MM.1S (cell line): ENCODE data around the gene MSANTD2.
A peak's percentile ranks its signal among the peaks of the same experiment; 100 is the strongest.

Experiments used
- DNase-seq: peaks from one replicate; pipeline ENCODE4 v3.0.0-alpha.2; 2015
- H2AFZ ChIP-seq: fragments of 300-600 bp; sonication (generic); 2 replicates; pipeline ENCODE4 v1.6.0; 2016; ENCODE audit warnings: antibody characterized with exemption, low read length
- H3F3A ChIP-seq: fragments of 300-600 bp; sonication (generic); 2 replicates; pipeline ENCODE4 v1.6.1; 2016; ENCODE audit warnings: mild to moderate bottlenecking, antibody characterized with exemption, low read length, moderate library complexity, mixed read lengths; ENCODE audit not compliant: insufficient read depth
- H3K27ac ChIP-seq: fragments of 300-600 bp; sonication (generic); 2 replicates; pipeline ENCODE4 v1.5.1; 2016; ENCODE audit warnings: mild to moderate bottlenecking, low read length
- H3K27me3 ChIP-seq: fragments of 300-600 bp; sonication (generic); replicated peaks from 2 replicates; pipeline ENCODE4 v1.6.0; 2016; ENCODE audit warnings: low read length; ENCODE audit not compliant: insufficient read depth
- H3K36me3 ChIP-seq: fragments of 300-600 bp; sonication (generic); replicated peaks from 2 replicates; pipeline ENCODE4 v1.6.1; 2016; ENCODE audit warnings: mild to moderate bottlenecking, low read length, mixed read lengths; ENCODE audit not compliant: insufficient read depth
- H3K4me1 ChIP-seq: fragments of 300-600 bp; sonication (generic); 2 replicates; pipeline ENCODE4 v1.6.1; 2016; ENCODE audit warnings: low read length, mixed read lengths
- H3K4me2 ChIP-seq: fragments of 300-600 bp; sonication (generic); 2 replicates; pipeline ENCODE4 v1.6.0; 2016; ENCODE audit warnings: low read depth, low read length
- H3K4me3 ChIP-seq: fragments of 300-600 bp; sonication (generic); 2 replicates; pipeline ENCODE4 v1.5.1; 2016; ENCODE audit warnings: low read length, mixed read lengths
- H3K79me2 ChIP-seq: fragments of 300-600 bp; sonication (generic); 2 replicates; pipeline ENCODE4 v1.6.1; 2016; ENCODE audit warnings: mixed run types, low read length, mixed read lengths
- H3K9ac ChIP-seq: fragments of 300-600 bp; sonication (generic); 2 replicates; pipeline ENCODE4 v1.6.1; 2016; ENCODE audit warnings: low read length, mixed read lengths
- H3K9me2 ChIP-seq: fragments of 300-600 bp; sonication (generic); replicated peaks from 2 replicates; pipeline ENCODE4 v1.6.1; 2016; ENCODE audit warnings: mild to moderate bottlenecking, low read length, mixed read lengths; ENCODE audit not compliant: insufficient read depth
- H3K9me3 ChIP-seq: fragments of 300-600 bp; sonication (generic); replicated peaks from 2 replicates; pipeline ENCODE4 v1.6.1; 2016; ENCODE audit warnings: mild to moderate bottlenecking, low read length, mixed read lengths; ENCODE audit not compliant: insufficient read depth
- H4K20me1 ChIP-seq: fragments of 300-600 bp; sonication (generic); 2 replicates; pipeline ENCODE4 v1.6.1; 2016; ENCODE audit warnings: mild to moderate bottlenecking, low read length, moderate library complexity, mixed read lengths; ENCODE audit not compliant: insufficient read depth
- CTCF ChIP-seq: fragments of 300-600 bp; sonication (generic); IDR thresholded peaks from 2 replicates; pipeline ENCODE4 v1.5.1; 2016; ENCODE audit warnings: antibody characterized with exemption, low read length, mixed read lengths
- EZH2 ChIP-seq: fragments of 300-600 bp; sonication (generic); optimal IDR thresholded peaks from 2 replicates; pipeline ENCODE3; 2017; ENCODE audit warnings: low read depth, mild to moderate bottlenecking, antibody characterized with exemption, low read length, mixed read lengths
- EZH2phosphoT487 ChIP-seq: fragments of 300-600 bp; sonication (generic); IDR thresholded peaks from 2 replicates; pipeline ENCODE4 v1.6.1; 2018; ENCODE audit warnings: antibody characterized with exemption, low read length

The MSANTD2 gene

GRCh38 chr11:124800226-124800929, at the start of gene MSANTD2:
Gene MSANTD2, minus strand, starts transcription at chr11:124800406. Its CDS starts 26 bp downstream, at chr11:124800380.
- peaks cover 44% of the 10 kb centered on the region for H3K79me2 ChIP-seq

DNA sequence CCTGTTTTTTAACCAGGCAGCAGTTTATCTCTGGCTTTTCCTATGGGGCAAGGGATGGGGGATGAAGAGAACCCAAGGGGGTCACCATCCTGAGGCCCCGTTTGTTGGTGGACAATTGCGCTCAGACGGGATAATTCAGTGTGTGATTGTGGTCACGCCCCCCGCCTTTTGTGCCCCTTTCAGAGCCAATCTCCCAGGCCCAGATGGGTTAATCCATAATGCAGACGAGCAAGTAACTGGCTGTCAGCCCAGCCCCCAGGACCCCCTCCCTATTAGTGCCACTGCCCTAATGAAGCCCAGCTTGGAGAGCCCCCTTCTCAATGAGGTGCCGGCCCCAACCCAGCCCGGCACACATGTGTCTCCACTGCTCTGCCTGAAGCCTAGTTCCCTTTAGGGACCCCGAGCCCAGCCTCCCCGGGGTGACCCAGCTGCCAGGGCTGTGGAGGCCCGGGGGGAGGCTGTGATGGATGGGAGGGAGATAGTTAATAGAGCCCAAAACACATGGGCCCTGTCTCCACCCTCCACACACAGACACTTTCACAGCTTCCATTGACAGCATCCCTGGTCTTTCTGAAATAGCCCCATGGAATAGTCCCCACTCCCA, 46.0 kb upstream of the MSANTD2 start:
- H3F3A ChIP-seq: no peaks in the 10 kb centered on the region
- DNase-seq: no peak
- H3K36me3 ChIP-seq: no peaks in the 10 kb centered on the region
- H3K27ac ChIP-seq: no peak overlapping the region
- H3K9me2 ChIP-seq: no peaks in the 10 kb centered on the region
- no peaks in the 10 kb centered on the region for H3K9me3 ChIP-seq
- no peak overlapping the region for H3K4me3 ChIP-seq
- H3K4me1 ChIP-seq: no peaks in the 10 kb centered on the region
- no peak overlapping the region for H2AFZ ChIP-seq
- H4K20me1 ChIP-seq: no peaks in the 10 kb centered on the region
- H3K9ac ChIP-seq: no peak overlapping the region
- no peaks in the 10 kb centered on the region for H3K79me2 ChIP-seq
- peaks cover 69% of the 10 kb centered on the region for H3K27me3 ChIP-seq
- no peak overlapping the region for H3K4me2 ChIP-seq
- no peak for TF ChIP-seq EZH2
- TF ChIP-seq CTCF: no peak
- no peak for TF ChIP-seq EZH2phosphoT487

More at GRCh38 chr11:124800226-124800929, at the start of gene MSANTD2:
- Histone ChIP-seq H3K9ac (peak within 1 kb of the TSS; percentile 83), H3K27ac (peak within 1 kb of the TSS; percentile 67), H3K4me3 (peak within 1 kb of the TSS; percentile 89), H3K36me3 (no peaks in the 10 kb centered on the region), H3K9me2 (no peaks in the 10 kb centered on the region), H2AFZ (peak within 1 kb of the TSS; percentile 88), H3K9me3 (no peaks in the 10 kb centered on the region), H3K27me3 (no peaks in the 10 kb centered on the region), H4K20me1 (no peaks in the 10 kb centered on the region), H3K4me1 (peaks cover 18% of the 10 kb centered on the region), H3F3A (peaks cover 14% of the 10 kb centered on the region), H3K4me2 (peak within 1 kb of the TSS; percentile 77)
- peak; percentile 78 for DNase-seq
- TF ChIP-seq EZH2 (no peak), EZH2phosphoT487 (no peak), CTCF (0 out of 2 replicates have a peak, but pooled peaks have one; percentile 6)

DNA sequence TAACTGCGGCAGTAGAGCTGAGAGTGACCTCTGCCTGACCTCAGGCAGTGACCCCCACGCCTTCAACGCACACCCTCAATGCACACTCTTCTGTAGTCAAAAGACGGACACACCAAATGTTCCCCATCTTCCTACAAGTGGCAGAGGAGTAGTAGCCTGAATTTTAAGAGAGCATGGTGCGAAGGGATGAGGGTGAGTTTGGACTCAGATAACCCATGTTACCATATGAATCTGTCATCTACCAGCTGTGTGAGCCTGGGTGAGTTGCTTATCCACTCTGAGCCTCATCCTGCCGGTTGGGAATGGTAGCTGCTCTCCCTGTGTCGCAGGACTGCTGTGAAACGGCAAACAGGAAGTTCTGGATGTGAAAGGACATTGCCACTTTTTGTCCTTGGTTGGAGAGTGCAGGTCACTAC, 44.5 kb upstream of the MSANTD2 start:
- H2AFZ ChIP-seq: no peak overlapping the region
- no peak overlapping the region for H3K27ac ChIP-seq
- no peak overlapping the region for H3K9ac ChIP-seq
- peaks cover 81% of the 10 kb centered on the region for H3K27me3 ChIP-seq
- H4K20me1 ChIP-seq: no peaks in the 10 kb centered on the region
- no peaks in the 10 kb centered on the region for H3F3A ChIP-seq
- H3K4me3 ChIP-seq: no peak overlapping the region
- H3K9me3 ChIP-seq: no peaks in the 10 kb centered on the region
- DNase-seq: no peak
- no peak overlapping the region for H3K4me2 ChIP-seq
- no peak for TF ChIP-seq EZH2phosphoT487
- no peak for TF ChIP-seq EZH2
- H3K79me2 ChIP-seq: no peaks in the 10 kb centered on the region
- no peaks in the 10 kb centered on the region for H3K4me1 ChIP-seq
- no peaks in the 10 kb centered on the region for H3K36me3 ChIP-seq
- H3K9me2 ChIP-seq: no peaks in the 10 kb centered on the region

DNA sequence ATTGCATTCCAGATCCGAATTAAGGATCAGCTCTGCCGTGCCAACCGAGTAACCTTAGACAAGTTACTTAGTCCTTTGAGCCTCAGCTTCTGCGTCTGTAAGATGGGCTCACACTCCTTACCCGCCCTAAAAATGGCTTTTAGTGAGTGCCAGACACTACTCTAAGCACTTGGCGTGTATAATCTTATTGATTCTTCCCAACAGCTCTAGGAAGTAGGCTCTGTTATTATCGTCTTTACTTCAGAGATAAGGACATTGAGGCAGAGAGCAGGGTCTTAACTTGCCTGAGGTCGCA, 43.4 kb upstream of the MSANTD2 start:
- no peaks in the 10 kb centered on the region for H4K20me1 ChIP-seq
- no peaks in the 10 kb centered on the region for H3K9me3 ChIP-seq
- peak overlapping the region; percentile 39; the same call in 1 of the 2 replicates for H3K4me2 ChIP-seq
- H2AFZ ChIP-seq: no peak overlapping the region
- TF ChIP-seq EZH2phosphoT487 (no peak), CTCF (no peak), EZH2 (no peak)
- no peak for DNase-seq
- no peaks in the 10 kb centered on the region for H3F3A ChIP-seq
- no peak overlapping the region for H3K9ac ChIP-seq
- H3K4me1 ChIP-seq: no peaks in the 10 kb centered on the region
- H3K9me2 ChIP-seq: no peaks in the 10 kb centered on the region
- H3K36me3 ChIP-seq: no peaks in the 10 kb centered on the region
- H3K4me3 ChIP-seq: no peak overlapping the region
- H3K27me3 ChIP-seq: peaks cover 86% of the 10 kb centered on the region
- no peak overlapping the region for H3K27ac ChIP-seq
- H3K79me2 ChIP-seq: no peaks in the 10 kb centered on the region
